T-helper 1 cell treated with Interleukin-12 subunit alpha and Interleukin-12 subunit beta and Interleukin-4 antibody, amounts not matched to agents 30 μg/mL and 1 μg/mL, for 36 hours (primary cell): Measurements from ENCODE around the gene ZNF334.

Experiments used
- H3K27ac Mint-ChIP-seq: one replicate; pipeline ENCODE4 v1.8.0; 2021; ENCODE audit warnings: mild to moderate bottlenecking, mixed read lengths
- H3K27me3 Mint-ChIP-seq: one replicate; pipeline ENCODE4 v1.8.0; 2021; ENCODE audit warnings: low read depth, mixed read lengths
- H3K36me3 Mint-ChIP-seq: one replicate; pipeline ENCODE4 v1.8.0; 2021; ENCODE audit warnings: low read depth, mixed read lengths
- H3K4me1 Mint-ChIP-seq: one replicate; pipeline ENCODE4 v1.8.0; 2021; ENCODE audit warnings: low read depth, mixed read lengths
- H3K4me3 Mint-ChIP-seq: one replicate; pipeline ENCODE4 v1.8.0; 2021; ENCODE audit warnings: mild to moderate bottlenecking, moderate library complexity, mixed read lengths
- H3K9me3 Mint-ChIP-seq: one replicate; pipeline ENCODE4 v1.8.0; 2021; ENCODE audit warnings: mixed read lengths

ZNF334 gene

DNA sequence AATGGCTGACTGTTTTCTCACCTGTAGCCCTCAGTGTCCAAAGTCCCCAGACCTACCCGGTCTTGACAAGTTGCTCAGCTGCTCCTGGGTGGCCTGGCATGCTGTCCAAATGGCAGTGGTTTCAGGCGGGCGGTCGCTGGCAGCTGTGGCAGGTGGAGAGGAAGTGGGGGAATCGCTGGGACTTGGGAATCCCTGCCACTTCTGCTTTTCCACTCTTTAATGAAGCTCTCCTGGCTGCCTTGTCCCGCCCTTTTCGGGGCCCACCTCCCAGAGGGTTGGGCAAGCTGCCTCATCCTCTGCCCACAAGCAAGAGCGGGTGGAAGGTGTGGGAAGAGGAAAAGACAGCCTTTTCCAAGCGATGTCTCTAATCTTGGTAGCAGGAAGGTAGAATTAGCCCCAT, 37.1 kb upstream of the ZNF334 start, which contains the start of gene OCSTAMP:
TSS of gene OCSTAMP (minus strand) at position 194 of the 400 bp plus-strand sequence. CDS start at position 100, 94 bp downstream.
- Mint-ChIP-seq H3K36me3 (peaks cover 2% of the 10 kb centered on the region), H3K27ac (no peak within 1 kb of the TSS), H3K4me1 (peaks cover 39% of the 10 kb centered on the region), H3K9me3 (no peaks in the 10 kb centered on the region), H3K27me3 (no peaks in the 10 kb centered on the region), H3K4me3 (no peak within 1 kb of the TSS)

DNA sequence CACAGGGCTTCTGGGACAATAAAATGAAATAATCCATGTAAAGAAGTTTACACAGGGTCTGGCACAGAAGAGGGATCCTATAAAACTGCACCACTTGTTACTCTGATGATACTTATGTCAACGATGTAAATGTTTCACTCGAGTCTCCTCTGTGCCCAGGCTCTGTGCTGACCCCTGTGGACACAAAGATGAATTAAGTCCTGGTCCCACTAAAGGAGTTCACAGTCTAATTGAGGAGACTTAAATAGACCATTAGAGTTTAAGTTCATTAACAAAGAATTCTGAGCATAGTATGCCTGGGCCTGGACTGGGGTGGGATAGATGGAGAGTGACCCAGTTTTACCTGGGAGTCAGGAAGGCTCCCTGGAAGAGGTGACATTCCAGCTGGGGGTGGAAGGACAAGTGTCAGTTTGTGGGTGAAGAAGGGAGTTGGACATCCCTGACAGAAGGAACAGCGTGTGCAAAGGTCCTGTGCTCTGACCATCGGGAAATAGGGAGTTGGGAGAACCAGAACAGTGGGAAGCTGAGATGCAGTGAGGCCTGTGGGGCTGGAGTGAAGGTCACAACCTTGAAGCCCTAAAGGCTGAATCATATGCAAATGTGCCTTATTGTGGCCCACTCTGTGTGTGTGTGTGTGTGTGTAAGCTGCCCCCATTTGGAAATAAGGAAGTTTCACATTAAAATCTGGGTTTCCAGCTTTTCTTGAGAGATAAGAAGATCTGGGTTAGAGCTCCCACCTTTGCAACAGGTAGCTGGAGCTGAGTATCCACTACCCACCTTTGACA, 36.0 kb upstream of the ZNF334 start:
- H3K27me3 Mint-ChIP-seq, result no peaks in the 10 kb centered on the region
- no peak overlapping the region for H3K27ac Mint-ChIP-seq
- H3K9me3 Mint-ChIP-seq, result no peaks in the 10 kb centered on the region
- H3K4me3 Mint-ChIP-seq, result no peak overlapping the region
- no peaks in the 10 kb centered on the region for H3K36me3 Mint-ChIP-seq
- H3K4me1 Mint-ChIP-seq, result peaks cover 41% of the 10 kb centered on the region

- Mint-ChIP-seq H3K9me3 (no peaks in the 10 kb centered on the region), H3K27ac (no peak overlapping the region), H3K36me3 (no peaks in the 10 kb centered on the region), H3K4me1 (peaks cover 41% of the 10 kb centered on the region), H3K4me3 (no peak overlapping the region), H3K27me3 (no peaks in the 10 kb centered on the region)
These were observed 35.3 kb upstream of the ZNF334 start for GRCh38 chr20:46548688-46549087.

GRCh38 chr20:46547995-46548394, 34.6 kb upstream of the ZNF334 start:
- no peaks in the 10 kb centered on the region for H3K9me3 Mint-ChIP-seq
- no peak overlapping the region for H3K4me3 Mint-ChIP-seq
- no peaks in the 10 kb centered on the region for H3K27me3 Mint-ChIP-seq
- no peak overlapping the region for H3K27ac Mint-ChIP-seq
- peaks cover 38% of the 10 kb centered on the region for H3K4me1 Mint-ChIP-seq
- no peaks in the 10 kb centered on the region for H3K36me3 Mint-ChIP-seq

DNA sequence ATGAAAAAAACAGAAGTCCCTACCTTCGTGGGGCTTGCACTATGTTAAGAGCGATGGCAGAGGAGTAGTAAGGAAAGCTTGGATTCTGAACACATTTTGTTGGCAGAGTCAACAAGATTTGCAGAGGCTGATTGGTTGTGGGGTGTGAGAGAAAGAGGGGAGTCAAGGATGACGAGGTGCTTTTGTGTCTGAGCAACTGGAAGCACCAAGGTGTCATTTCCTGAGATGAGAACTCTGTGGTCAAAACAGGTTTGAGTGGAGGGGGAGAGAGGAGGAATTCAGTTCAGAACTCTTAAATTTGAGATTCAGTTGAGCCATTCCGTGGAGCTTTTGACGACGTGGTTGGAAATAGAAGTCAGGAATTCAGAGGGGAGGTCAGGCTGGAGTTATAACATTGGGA, 33.6 kb upstream of the ZNF334 start:
- no peaks in the 10 kb centered on the region for H3K36me3 Mint-ChIP-seq
- no peak overlapping the region for H3K27ac Mint-ChIP-seq
- H3K9me3 Mint-ChIP-seq, result no peaks in the 10 kb centered on the region
- no peaks in the 10 kb centered on the region for H3K27me3 Mint-ChIP-seq
- H3K4me1 Mint-ChIP-seq, result peaks cover 28% of the 10 kb centered on the region
- H3K4me3 Mint-ChIP-seq, result no peak overlapping the region

DNA sequence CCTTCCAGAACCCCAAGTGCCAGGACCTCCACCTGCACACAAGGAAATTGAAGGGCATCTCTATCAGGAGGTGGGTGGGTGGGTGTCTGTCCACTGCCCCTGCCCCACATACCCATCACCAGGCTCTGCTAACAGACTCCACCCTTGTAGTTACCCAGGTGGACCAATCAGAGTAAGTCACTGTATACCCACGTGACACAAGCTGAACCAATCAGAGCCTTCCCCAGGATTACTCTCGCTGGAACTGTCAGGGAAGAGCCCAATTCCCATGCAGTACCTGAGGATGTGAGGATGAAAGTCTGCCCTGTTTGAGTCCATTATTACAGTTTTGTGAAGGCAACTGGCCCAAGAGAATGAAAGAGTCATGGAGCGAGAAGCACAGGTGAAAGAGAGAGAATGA, 32.9 kb upstream of the ZNF334 start:
- Mint-ChIP-seq H3K4me3 (no peak overlapping the region), H3K9me3 (no peaks in the 10 kb centered on the region), H3K36me3 (no peaks in the 10 kb centered on the region), H3K4me1 (peaks cover 23% of the 10 kb centered on the region), H3K27me3 (no peaks in the 10 kb centered on the region), H3K27ac (no peak overlapping the region)

- H3K4me3 Mint-ChIP-seq, result no peak overlapping the region
- peak overlapping the region; percentile 34 for H3K27ac Mint-ChIP-seq
- H3K36me3 Mint-ChIP-seq, result no peaks in the 10 kb centered on the region
- H3K9me3 Mint-ChIP-seq, result no peaks in the 10 kb centered on the region
- no peaks in the 10 kb centered on the region for H3K27me3 Mint-ChIP-seq
- H3K4me1 Mint-ChIP-seq, result peaks cover 21% of the 10 kb centered on the region
These were observed 32.4 kb upstream of the ZNF334 start for GRCh38 chr20:46545827-46546138.

DNA sequence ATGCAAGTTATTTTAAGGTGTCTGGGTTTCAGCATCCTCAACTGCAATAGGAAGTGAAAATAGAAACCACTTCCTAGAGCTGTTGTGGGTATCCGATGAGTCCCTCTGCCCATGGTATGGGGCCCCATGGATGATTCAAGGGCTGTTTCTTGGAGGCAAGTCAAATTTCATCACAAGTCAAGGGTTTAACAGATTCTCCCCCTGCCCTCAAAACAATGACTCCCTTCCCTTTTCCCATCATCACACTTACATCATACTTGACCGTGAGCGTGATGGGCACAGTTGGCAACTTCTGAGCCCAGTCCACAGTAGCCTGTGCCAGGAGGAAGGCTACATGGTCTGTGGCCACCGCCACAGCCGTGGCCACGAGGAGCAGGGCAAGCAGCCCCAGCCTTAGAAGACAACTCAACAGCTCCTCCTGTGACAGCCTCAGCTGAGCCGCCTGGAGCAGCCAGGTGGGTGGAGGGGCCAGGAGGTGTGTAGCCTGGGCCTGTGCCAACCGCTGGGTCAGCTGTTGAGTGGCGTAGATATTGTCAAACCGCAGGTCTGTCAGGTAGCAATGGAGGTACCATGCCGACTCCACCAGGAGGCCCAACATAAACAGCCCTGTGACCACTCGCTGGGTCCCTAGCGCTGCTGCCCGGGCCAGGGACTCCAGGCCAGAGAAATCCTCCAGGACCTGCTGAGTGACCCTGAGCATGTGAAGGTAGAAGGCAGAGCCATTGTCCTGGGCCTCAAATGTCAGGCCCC, 31.9 kb upstream of the ZNF334 start:
- H3K4me3 Mint-ChIP-seq, result peak overlapping the region; percentile 58
- no peaks in the 10 kb centered on the region for H3K27me3 Mint-ChIP-seq
- no peaks in the 10 kb centered on the region for H3K36me3 Mint-ChIP-seq
- H3K9me3 Mint-ChIP-seq, result no peaks in the 10 kb centered on the region
- H3K4me1 Mint-ChIP-seq, result peaks cover 17% of the 10 kb centered on the region
- H3K27ac Mint-ChIP-seq, result peak overlapping the region; percentile 89

DNA sequence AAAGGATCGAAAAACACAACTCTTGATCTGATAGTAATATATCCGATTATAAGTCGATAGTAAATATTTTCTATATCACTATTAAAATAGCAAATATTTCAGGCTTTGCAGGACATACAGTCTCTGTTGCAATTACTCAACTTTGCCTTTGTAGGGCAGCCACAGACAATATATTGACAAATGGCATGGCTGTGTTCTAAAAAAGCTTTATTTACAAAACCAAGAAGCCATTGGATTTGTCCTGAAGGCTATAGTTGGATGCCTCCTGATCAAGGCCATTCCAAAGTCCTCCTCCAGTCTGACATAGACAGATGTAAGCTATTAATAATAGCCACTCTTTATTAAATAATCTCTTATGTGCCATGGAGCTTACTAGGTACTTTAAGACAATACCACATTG, 31.2 kb upstream of the ZNF334 start:
- Mint-ChIP-seq H3K4me3 (no peak overlapping the region), H3K9me3 (no peaks in the 10 kb centered on the region), H3K27ac (no peak overlapping the region), H3K4me1 (peaks cover 15% of the 10 kb centered on the region), H3K27me3 (no peaks in the 10 kb centered on the region), H3K36me3 (no peaks in the 10 kb centered on the region)

GRCh38 chr20:46543959-46544358, 30.6 kb upstream of the ZNF334 start:
- Mint-ChIP-seq H3K4me3 (no peak overlapping the region), H3K27ac (peak overlapping the region; percentile 39), H3K36me3 (no peaks in the 10 kb centered on the region), H3K27me3 (peaks cover 4% of the 10 kb centered on the region), H3K9me3 (no peaks in the 10 kb centered on the region), H3K4me1 (peaks cover 19% of the 10 kb centered on the region)

DNA sequence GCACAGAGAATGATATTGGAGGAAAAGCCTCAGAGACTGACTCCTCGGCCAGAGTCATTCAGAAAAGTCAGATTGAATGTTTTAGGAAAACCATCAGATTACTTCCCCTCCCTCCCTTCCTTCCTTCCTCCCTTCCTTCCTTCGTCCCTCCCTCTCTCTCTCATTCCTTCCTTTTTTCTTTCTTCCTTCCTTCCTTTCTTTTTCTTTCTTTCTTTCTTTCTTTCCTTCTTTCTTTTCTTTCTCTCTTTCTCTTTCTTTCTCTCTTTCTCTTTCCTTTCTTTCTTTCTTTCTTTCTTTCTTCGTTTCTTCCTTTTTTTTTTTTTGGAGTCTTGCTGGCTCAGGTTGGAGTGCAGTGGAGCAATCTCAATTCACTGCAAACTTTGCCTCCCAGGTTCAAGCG, 29.7 kb upstream of the ZNF334 start:
- Mint-ChIP-seq H3K9me3 (no peaks in the 10 kb centered on the region), H3K4me3 (no peak overlapping the region), H3K36me3 (no peaks in the 10 kb centered on the region), H3K27me3 (peaks cover 9% of the 10 kb centered on the region), H3K27ac (no peak overlapping the region), H3K4me1 (peaks cover 19% of the 10 kb centered on the region)

DNA sequence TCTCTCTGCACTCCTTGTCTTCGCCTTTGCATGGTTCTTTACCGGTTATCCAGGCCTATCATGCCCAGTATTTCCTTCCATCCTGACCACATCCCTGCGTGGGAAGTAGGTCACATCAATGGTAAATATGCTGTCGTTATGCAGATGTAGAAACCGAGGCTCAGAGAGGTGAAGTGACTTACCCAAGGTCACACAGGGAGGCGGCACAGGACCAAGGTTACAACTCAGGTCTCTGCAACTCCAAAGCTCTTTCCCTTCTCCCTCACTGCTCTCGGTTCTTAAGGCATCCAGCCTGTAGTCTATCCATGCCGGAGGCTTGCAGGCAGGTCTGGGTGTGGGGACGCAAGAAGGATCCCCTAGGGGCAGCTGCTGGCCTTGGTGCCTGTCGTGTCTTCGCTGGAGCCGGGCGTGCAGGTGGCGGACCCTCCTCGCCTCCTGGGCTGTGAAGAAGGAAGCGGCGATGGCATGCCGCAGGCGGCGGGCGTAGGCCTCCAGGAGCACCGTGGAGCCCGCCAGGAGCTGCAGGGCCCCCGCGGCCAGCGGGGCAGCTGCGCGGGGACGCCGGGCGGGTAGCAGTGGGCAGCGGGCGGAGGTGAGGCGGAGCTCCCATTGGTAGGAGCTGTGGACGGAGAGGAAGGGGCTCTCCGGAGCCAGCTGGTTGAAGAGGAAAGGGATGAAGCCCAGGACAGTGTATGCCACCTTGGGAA, 28.0 kb upstream of the ZNF334 start:
- Mint-ChIP-seq H3K9me3 (no peaks in the 10 kb centered on the region), H3K4me3 (no peak overlapping the region), H3K27ac (no peak overlapping the region), H3K36me3 (no peaks in the 10 kb centered on the region), H3K27me3 (peaks cover 14% of the 10 kb centered on the region), H3K4me1 (peaks cover 19% of the 10 kb centered on the region)

- Mint-ChIP-seq H3K9me3 (no peaks in the 10 kb centered on the region), H3K4me1 (peaks cover 10% of the 10 kb centered on the region), H3K4me3 (no peak overlapping the region), H3K36me3 (no peaks in the 10 kb centered on the region), H3K27ac (no peak overlapping the region), H3K27me3 (peaks cover 19% of the 10 kb centered on the region)
These were observed 25.8 kb upstream of the ZNF334 start for GRCh38 chr20:46539113-46539512.

DNA sequence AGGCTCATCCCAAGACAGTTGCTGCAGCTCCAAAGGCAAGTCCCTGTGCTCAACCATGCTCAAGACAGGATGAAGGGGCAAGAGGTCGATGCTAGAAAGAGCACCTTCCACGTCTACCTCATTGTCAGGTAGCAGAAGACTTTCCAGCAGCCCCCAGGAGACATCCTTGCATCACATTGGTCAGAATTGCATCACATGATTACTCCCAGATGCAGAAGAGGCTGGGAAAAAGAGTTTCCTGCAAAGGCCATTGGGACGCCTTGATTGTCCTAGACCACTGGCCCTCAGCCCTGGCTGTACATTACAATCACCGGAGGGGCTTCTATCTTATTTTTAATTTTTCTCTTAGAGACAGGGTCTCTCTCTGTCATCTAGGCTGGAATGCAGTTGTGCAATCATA, 17.3 kb upstream of the ZNF334 start:
- H3K27me3 Mint-ChIP-seq, result peaks cover 28% of the 10 kb centered on the region
- no peaks in the 10 kb centered on the region for H3K9me3 Mint-ChIP-seq
- H3K36me3 Mint-ChIP-seq, result no peaks in the 10 kb centered on the region
- no peaks in the 10 kb centered on the region for H3K4me1 Mint-ChIP-seq
- H3K27ac Mint-ChIP-seq, result no peak overlapping the region
- H3K4me3 Mint-ChIP-seq, result no peak overlapping the region
